HG03103 (cell line): Measurements from ENCODE around the gene AHDC1.
"Not testable (repeated sequence)": the region's sequence is repeated elsewhere in the genome, so short reads cannot be mapped to it uniquely, and the experiment has no call there.

Experiments
- ATAC-seq: cut with Tn5 transposase; IDR thresholded peaks from one replicate; pipeline ENCODE4 v1.9.1; 2021; ENCODE audit warnings: low read depth; ENCODE audit not compliant: unreplicated experiment

The AHDC1 gene

DNA sequence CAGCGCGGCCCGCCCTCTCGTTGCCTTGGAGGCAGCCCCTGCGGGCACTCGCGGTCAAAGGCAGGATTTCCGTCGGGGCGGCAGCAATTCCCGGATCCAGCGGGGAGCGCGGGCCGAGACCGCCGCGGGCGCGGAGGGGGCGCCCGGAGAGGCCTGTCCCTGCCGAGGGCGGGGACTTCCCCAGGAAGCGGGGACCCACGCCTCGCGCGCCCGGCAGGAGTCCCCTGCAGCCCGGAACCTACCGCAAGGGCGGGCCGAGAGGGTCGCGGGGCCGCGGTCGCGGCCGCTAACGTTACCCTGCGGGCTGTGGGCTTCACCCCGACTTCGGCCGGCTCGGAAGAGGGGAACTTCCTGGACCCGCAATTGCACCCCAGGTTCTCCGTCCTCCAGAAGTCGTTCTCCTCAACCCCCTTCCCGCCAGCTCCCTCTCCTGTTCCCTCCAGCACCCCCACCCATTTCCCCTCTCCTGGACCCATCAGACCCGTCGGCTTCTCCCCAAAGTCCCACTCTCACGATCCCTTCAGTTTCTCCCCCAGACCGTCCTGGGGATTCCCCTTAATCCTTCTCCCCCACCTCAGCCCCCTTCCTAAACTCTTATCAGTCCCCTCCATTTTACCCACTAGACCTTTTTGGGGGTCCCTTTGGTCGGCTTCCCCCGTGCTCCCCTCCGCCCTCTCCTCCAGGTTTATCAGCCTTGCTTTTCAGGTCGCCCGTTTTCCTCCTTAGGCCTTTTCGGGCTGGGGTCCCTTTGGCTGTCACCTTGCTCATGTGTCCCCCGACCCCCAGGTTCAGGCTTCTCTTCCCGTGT lies 30.4 kb upstream of the AHDC1 start:
- ATAC-seq, result no peak

DNA sequence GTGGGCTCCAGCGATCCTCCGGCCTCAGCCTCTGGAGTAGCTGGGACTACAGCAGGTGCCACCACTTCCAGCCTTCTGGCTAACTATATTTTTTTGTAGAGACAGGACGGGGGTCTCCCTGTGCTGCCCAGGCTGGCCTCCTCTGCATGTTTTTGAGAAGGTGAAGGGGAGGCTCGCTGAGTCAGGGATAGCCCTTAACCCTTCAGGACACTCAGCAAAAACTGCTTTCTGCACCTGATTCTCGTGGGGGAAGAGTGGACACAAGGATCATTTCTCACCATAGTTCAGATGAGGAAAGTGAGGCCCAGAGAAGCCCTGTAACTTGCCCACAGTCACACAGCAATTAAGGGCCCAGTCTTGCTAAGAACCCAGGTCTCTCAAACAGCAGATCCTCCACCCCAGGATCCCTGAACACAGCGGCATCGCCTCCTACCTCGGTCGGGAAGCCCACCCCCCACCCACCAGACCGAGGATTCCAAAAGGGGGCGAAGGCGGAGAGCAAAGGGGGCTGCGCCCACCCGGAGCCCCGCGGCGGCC lies 29.8 kb upstream of the AHDC1 start:
- no peak for ATAC-seq

DNA sequence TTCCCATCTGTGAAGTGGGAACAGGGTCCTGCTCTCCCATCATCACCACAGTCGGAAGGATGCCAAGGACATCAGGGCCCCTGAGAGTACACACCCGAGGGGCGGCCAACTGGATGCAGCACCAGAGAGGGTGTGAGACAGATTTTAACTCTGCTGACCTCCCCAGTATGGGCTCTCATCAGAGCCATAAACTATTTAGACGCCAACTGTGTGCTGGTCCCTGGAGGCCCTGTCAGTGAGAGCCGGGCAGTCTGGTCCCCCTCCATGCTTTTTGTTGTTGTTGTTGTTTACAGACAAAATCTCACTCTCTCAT lies 29.3 kb upstream of the AHDC1 start:
- ATAC-seq, result no peak

DNA sequence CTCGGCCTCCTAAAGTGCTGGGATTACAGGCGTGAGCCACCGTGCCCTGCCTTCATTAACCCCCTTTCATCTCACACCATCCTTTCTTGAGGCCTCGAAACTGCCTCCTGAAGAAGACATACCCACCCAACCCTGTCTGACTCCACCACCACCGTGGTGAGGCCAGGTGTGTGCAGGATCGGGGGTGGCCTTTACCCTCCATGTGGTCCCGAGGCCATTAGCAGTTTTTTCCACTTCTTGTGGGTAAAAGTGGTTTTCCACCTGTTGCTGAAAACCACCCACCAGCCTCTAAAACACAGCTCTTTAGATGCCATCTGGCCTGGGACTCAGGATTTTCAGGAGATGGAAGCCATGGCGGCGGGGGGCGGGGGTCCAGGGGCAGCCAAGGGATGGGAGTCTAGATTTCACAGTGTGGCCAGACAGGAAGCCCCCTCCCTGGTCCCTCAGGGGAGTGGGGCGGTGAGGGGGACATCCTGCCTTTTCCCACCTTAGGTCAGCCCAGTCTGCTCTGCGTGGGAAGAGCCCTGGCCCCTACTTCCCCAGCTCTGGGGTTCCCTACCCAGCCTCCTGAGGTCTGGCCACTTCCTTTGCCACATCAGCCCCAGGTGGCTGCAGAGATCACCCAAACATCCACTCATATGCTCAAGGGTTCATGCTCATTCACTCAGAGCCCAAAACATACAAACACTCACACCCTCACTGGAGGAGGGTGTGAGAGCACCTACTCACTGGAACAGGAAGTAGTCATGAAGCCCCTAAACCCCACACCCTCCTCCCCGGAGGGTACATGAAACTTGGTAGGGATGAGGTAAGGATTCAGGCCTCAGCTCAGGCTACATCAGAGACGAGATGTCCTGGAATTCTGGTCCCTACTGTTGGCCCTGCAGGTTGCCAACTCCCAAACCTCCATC lies 28.7 kb upstream of the AHDC1 start:
- ATAC-seq, result no peak

DNA sequence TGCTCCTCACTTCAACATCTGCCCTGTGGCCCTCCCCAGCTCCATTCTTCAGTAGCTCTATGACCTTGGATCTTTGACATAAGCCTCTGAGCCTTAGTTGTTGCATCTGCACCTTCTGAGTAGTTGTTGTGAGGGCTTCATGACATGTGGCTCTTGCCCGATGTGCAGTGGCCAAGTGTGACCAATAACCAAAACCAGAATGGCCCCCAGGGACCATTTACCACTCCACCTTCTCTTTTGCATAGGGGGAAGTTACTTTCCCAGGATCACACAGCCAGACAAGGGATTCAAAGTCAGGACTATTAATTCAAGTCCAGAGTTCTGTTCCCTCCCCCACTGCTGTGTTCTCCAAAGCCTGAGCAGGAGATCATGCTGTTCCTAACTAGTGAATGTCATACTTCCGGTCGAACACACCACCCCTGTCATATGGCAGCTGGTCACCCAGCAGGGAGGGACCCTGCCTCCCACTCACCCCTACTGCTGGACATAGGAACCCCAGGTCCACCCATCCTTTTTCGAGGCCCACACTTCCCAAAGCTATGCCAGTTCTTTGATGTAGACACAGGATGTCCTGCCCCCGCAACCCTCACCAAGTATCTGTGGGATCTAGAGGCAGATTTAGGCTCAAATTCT lies 27.0 kb upstream of the AHDC1 start:
- ATAC-seq, result no peak

DNA sequence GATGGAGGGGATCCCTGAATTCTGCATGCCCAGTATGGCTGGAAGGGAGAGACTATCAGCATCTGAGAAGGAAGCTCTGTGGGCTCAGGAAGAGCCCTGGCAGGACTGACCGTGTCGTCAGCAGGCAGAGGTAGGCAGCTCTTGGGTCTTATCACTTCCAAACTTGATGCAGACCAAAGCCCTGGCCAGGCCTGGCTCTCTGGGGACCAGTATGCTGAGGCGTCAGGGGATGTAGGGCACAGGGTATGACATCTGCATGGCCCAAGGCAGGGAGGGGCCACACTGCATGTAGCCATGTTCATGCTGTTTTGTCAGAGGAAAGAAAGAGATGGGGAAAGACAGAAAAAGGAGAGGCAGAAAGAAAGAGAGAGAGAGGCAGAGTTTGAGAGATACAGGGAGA lies 24.8 kb upstream of the AHDC1 start:
- no peak for ATAC-seq

DNA sequence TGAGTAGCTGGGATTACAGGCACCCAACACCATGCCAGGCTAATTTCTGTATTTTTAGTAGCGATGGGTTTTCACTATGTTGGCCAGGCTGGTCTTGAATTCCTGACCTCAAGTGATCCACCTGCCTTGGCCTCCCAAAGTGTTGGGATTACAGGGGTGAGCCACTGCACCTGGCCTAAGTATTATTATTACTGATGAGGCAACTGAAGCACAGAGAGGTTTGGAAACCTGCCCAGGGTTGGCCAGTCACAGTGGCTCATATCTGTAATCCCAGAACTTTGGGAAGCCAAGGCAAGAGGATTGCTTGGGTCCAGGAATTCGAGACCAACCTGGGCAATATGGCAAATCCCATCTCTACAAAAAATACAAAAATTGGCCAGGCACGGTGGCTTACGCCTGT lies 23.8 kb upstream of the AHDC1 start:
- ATAC-seq, result not testable (repeated sequence)

DNA sequence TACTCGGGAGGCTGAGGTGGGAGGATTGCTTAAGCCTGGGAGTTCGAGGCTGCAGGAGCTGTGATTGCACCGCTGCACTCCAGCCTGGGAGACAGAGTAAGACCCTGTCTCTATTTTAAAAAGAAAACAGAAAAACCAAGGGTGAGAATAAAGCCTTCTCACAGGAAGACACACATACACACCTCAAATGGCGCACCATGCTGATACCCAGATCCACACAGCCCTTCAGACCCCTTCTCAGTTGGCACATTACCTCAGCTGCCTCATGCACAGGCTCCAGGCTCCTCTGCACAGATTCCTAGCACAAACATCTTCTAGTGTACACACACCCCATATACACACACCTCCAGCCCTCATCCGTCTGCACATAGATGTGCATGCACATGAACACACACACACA lies 23.1 kb upstream of the AHDC1 start:
- no peak for ATAC-seq

DNA sequence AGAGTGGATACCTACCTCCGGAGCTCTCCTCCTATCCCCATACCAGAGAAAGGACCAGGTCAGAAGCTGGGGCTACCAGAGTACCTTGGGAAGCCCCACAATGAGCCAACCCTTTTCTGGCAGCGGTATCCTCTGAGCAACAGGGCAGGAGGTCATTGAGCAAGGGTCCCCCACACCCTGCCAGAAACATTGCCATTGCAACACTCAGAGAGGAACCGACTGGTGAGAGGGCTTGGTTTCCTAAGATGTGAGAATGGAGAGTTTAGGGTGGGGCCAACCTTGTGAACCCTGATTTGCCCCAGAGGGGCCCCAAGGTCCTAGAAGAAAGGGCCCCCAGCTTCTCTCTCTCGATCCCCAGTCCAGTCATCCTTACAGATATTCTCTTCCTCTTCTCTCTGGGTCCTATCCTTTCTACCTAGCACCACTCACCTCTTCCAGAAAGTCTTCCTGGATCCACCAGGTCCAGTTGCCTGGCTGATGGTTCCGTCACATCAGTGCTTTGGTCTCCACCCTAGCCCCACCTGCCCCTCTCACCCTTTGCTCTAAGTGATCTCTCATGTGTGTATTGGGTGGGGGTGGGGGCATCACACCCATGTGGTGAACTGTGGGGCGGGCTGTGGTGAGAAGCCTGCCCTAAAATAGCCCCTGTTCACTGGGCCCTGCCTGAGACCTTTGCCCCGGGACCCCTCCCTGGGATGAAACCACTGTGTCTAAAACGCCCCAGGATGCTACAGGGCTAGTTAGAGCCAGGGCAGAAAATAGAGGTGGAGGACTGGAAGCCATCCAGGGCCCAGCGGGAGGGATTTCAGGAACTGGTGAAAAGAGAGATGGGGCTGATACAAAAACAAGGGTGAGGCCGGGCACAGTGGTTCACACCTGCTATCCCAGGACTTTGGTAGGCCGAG lies 22.3 kb upstream of the AHDC1 start:
- no peak for ATAC-seq

DNA sequence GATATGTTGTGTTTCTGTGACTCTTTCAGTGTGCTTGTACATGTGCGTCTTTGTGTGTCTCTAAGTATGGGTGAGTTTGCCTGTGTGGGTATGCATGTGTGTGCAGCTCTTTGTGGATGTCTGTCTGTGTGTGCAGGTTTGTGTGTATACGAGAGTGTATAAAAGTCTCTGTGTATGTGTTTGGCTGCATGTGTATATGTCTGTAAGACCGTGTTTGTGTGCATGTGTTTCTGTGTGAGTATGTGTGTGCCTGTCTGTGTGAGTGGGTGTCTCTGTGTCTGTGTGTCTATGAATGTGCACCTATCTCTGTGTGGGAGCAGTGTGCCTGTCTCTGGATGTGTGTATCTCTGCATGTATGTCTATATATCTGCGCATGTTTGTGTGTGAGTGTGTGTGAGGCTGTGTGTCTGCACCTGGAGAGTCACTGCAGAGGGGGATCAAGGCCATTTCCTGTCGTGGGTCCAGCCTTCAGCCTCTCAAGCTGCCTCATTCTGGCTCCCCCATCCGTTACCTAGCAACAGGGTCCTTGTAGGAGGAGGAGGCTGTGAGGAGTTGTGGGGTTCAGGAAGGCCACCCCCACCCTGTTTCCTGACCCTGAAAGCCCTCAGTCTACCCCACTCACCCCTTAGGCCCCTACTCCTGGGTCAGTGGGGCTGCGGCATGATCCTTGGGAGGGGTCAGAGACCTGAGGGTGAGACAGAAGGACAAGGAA lies 20.7 kb upstream of the AHDC1 start:
- ATAC-seq, result no peak

DNA sequence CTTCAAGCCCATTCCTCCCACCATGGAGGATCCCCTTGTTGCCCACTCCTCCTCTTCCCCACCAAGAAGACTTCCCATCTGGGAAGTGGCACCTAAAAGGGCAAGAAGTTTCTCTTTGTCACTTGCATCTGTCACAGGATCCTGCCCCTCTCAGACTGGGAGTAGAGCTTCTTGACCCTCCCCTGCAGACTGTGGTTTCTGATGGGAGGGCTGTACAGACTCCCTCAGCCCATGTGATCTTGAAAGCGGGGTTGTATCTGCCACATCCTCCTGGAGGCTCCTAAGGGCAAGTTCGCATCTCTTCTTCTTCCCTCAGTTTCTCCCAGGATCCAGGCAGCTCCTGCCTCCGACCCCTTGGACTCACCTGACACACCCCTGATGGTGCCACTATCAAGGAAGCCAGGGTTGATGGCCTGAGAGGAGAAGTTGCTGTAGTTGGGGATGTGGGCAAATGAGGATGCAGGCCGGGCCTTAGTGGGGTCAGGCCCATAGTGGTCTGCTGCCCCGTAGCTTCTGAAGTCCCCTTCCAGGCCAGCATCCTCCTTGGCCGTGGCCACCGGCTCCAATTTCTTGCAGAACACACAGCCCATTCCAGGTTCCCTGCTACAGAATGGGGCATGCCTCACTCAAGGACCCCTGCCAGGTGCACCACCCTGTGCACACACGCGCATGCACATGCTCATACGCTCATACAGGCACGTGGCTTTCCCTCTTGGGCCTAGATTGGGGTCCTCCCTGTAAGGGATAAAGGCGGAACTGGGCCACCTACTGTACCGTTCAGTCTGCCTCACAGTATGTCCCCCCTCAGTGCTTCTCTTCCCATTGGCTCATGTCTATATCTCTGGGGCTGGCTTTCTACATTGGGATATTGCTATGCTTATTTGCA lies 19.6 kb upstream of the AHDC1 start:
- no peak for ATAC-seq

DNA sequence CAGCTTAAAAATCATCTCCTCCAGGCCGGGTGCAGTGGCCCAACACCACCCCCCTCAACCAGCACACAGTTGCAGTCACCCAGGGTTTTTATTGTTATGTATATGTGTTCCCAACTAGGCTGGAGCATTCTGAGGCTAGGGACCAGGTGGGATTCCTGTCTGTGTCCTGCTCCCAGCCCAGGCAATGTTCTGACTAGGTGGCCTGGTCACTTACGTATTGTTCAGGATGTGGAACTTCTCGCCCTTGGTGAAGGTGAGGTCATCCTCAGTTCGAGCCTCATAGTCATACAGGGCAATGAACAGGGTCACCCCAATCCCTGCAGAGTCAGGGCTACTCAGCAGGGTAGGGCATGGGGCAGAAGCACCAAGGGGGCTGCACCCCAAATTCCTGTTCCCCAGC lies 18.9 kb upstream of the AHDC1 start:
- ATAC-seq, result no peak

DNA sequence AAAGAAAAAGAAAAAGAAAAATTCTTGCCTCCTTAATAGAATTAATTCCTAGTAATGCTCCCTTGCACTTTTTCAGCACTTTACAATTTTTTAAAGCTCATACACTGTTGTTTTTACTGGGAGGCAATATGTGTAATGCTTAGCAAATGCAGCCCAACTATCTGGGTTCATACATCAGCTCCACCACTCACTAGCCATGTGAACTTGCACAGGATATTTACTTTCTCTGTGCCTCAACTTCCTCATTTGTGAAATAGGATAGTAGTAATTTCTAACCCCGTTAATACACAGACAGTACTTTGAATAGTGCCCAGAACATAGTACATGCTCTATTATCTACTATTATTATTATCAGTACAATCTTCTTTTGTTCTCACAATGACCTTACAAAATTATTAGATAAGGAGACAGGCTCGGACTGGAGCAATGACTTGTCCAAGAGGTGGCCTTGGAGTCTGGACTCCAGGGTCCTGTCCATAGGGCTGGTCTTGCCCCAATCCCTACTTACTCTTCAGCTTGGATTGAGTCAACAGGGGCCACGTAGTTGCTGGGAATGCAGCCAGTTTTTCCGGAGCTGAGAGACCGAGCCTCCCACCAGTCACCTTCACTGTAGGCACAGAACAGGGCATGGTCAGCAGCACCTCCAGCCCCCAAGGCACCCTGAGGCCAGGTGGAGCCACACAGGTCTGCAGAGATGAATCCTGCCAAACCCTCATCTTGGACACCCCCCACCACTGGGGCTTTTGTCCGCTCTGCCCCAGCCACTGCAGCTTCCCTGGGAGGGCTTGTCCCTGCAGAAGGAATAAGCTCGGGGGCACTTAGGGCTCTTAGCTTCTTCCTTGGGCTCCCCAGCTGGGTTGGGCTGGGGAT lies 17.3 kb upstream of the AHDC1 start:
- ATAC-seq, result no peak

DNA sequence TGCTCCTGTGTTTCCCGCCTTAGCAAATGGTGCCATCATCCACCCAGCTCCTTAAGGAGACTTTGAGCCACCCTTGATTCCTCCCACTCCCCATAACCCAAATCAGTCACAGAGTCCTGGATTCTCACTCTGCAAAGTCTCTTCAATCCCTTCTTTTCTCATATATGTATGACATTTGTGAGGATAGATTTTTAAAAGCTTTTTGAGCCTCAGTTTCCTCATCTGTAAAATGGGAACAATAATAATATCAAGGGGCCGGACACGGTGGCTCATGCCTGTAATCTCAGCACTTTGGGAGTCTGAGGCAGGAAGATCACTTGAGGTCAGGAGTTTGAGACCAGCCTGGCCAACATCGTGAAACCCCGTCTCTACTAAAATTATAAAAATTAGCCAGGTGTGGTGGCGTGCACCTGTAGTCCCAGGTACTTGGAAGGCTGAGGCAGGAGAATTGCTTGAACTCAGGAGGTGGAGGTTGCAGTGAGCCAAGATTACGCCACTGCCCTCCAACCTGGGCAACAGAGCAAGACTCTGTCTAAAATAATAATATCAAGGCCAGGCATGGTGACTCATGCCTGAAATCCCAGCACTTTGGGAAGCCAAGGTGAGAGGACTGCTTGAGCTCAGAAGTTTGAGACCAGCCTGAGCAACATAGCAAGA lies 16.0 kb upstream of the AHDC1 start:
- not testable (repeated sequence) for ATAC-seq

DNA sequence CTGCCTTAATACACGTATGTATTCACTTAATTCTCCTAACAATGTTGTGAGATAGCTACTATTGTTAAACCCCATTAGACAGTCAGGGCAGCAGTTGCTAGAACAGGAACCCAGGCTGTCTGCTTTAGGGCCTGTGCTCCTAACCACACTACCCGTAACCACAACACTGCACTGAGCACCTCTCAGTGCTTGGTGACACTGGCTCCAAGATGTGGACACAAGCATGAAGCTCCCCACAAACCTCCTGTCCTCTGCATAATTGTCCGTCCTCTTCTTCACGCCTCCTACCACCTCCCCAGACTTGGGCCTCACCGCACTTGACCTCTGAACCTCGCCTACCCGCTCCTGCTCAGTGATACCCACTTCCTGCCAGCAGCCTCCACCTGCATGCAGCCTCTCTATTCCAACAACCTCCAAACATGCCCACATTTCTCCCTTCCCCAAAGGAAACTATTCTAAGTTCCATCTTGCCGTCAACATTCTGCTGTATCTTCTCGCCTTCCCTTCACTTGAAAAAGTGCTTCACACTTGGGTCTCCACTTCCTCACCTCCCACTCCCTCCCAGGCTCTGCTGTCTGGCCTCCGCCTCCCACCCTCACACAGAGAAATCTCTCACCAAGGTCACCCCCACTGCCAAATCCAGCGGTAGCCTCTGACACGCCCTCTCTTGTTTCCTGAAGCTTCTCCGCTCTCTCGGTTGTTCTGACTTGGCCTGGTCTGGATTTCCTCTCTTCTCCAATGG lies 14.6 kb upstream of the AHDC1 start:
- ATAC-seq, result no peak

DNA sequence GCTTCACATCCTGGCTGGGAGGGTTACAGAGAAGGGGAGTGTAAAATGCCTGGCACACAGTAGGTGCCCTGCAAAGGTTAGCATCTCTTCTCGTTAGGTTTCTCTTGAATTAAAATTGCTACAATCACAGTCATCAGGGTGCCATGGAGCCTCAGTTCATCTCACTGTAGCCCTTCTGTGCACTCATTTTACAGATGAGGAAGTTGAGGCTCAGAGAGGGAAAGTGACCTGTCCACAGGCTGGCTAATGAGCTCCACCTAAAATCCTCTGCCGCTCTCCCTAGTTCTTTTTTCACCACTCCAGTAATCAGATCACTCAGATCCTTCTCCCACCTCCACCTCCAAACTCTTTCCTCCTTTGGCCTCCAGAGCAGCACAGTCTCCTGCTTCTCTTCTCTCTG lies 13.5 kb upstream of the AHDC1 start:
- no peak for ATAC-seq

DNA sequence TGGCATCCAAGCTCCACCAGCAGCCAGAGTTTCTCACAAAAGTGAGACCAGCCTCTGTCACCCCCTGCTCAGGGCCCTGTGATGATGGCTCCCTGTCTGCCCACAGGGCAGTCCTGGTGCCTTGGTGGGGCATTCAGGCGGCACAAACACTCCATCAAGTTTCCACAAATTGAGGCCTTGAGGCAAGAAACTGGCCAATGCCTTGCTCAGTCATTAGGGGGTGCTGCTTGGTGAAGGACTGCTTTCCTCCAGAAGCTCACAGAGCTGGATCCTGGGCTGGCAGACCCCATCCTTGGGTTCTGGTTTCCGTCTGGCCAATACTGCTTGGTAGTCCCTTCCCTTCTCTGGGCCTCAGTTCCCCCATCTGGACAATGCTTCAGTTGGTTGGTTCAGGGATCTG lies 12.5 kb upstream of the AHDC1 start:
- ATAC-seq, result no peak
